OCI-M1 (cell line): ENCODE measurements around the gene CDHR3.
"Not testable (repeated sequence)": the region's sequence is repeated elsewhere in the genome, so short reads cannot be mapped to it uniquely, and the experiment has no call there.

Source experiments
- DNase-seq: peaks from one replicate; lab custom pipeline; 2025; lab: John Stamatoyannopoulos, UW

Gene CDHR3

DNA sequence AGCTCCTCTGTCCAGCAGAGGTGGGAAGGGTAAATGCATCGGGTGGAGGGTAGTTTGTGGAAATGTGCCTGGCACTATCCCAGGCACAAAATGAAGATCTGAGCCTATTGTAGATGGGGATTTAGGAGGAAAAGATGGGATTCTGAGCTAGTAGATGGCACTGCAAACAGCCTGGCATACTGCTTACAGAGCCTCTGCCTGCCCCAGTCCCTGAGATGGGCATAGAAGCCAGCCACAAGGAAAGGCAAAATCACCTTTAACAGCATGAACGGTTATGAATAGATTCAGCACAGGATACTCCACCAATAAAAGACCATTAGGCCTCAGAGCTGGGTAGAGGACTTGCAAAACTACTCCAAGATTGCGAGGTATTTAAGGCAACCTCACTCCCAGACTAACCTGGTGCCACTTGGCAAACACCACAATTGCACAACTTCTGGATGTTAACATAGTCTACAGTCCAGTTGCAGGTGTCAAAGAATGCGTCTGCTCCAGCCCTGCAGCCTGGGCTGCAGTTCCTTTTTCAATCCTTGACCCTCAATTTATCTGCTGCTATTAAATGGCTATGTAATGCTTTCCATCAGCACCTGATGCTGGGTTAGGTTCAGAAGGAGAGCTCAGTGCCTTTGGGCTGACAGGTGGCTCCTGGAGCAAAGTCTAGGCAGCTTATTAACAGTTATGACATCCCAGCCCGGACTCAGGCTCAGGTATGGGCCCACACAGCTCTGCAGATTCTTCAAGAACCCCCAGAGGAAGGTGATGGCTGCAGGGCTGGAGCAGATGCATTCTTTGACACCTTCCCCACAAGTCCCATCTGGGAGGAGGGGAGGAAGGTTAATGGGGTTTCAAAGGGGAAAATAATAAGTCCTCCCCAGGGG, 34.0 kb downstream of the CDHR3 start:
- no peak for DNase-seq

DNA sequence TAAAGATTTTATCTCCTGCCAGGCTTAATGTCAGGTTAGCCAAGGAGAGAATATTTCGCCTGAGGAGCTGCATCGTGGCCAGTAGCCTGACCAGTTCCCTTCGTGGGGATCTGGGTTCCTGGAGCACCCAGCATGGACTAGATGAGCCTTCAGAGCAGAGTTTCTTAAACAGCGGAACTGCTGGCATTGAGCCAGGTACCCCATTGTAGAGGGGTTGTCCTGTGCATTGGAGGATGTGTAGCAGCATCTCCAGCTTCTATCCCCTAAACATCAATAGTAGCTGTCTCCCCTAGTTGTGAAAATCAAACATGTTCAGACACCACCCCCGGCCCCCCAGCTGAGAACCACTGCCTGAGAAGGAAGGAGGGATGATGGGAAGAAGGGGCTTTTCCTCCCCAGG, 36.2 kb downstream of the CDHR3 start:
- DNase-seq: no peak

DNA sequence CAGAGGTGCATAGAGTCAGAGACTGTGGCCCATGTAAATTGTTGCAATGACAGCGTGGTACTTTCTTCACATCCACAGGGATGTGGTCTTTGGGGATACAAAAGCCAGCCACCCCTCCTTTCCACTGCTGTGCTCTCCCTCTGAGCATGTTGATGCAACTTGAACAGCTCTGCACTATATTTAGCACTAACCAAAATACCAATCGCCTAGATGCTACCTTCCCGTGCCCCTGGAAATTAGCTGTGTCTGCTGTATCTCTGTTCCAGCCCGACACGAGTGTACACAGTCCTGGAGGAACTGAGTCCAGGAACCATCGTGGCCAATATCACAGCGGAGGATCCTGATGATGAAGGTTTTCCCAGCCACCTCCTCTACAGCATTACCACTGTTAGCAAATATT, 38.1 kb downstream of the CDHR3 start:
- DNase-seq: no peak

DNA sequence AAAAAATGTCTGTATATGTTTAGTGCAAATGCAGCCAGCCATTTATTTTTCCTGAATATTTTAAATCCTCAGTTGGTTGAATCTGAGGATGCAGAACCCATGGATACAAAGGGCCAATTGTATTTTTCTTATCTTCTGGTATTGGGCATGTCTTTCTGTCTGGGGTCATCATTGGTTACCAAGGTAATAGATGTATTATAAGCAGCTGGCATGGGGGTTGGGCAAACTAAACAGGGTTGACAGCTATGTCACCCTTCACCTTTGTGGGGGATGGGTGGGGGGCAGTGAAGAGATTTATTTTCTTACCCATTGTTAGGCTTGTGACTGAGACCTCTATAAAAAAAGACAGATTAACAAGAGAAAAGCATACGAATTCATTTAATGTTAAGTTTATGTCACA, 38.8 kb downstream of the CDHR3 start:
- no peak for DNase-seq

DNA sequence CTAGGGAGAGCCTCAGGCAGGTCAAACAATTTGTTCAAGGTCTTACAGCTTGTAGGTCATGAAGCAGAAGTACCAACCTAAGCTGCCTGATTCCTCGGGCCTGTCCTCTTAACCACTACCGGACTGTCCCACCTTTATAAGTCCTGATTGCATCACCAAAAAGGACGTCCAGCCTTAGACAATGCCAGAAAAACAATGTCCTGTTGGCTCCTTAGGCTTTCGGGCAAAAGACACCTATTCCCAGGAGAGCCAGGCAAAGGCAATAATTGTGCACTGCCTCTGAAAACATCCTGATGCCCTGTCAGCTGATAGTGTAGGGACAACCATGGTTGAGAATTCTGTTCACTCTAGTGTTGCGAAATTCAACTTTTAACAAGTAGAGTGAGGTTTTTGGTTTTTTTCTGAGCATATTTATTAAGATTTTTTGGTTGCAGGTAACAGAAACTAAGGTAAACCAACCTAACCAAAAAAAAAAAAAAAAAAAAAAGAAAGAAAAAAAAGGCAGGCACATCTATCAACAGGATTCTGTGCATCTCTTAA, 40.5 kb downstream of the CDHR3 start:
- DNase-seq: no peak

DNA sequence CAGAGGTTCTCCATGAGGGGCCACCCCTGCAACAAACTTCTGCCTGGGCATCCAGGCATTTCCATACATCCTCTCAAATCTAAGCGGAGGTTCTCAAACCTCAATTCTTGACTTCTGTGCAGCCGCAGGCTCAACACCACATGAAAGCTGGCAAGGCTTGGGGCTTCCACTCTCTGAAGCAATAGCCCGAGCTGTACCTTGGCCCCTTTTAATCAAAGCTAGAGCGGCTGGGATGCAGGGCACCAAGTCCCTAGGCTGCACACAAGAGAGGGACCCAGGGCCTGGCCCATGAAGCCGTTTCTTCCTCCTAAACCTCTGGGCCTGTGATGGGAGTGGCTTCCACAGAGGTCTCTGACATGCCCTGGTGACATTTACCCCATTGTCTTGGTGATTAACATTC, 43.8 kb downstream of the CDHR3 start:
- no peak for DNase-seq

DNA sequence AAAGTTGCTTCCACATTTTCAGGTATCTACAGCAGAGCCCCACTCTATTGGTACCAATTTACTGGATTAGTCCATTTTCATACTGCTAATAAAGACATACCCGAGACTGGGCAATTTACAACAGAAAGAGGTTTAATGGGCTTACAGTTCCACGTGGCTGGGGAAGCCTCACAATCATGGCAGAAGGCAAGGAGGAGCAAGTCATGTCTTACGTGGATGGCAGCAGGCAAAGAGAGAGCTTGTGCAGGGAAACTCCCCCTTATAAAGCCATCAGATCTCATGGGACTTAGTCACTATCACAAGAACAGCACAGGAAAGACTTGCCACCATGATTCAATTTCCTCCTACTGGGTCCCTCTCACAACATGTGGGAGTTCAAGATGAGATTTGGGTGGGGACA, 44.7 kb downstream of the CDHR3 start:
- not testable (repeated sequence) for DNase-seq

DNA sequence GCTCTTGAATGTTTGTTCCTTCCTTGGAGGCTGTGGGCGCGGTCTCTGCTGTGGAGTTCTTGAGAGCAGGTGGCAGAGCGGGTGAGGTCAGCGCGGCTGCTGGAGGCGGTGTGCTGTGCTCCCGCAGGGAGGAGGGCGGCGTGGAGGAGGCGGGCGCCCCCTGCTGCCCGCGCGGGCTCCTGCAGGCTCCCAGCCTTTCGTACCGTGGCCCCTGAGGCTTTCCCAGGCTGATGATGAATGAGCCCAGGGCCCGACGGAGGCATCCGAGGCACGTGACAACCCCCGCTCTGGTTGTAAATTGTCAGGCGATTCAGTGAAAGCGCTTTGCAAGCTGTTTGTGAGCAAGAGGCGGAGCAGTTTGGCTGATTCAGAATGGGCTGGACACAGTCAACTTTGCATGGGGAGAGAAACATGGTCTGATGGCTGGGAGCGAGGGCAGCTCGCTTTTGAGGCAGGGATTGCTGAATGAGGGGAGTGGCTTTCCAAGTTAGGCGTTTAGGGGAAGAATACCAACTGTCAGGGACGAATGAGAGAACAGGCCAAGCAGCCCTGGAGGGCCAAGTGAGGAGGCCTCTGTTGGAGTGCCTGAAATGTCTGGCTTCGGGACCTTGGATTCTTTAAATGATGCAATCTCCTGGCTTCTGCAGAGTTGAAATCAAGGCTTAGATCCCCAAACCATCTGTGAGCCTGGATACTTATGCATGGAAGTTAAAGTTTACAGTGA, 46.6 kb downstream of the CDHR3 start:
- DNase-seq: no peak

DNA sequence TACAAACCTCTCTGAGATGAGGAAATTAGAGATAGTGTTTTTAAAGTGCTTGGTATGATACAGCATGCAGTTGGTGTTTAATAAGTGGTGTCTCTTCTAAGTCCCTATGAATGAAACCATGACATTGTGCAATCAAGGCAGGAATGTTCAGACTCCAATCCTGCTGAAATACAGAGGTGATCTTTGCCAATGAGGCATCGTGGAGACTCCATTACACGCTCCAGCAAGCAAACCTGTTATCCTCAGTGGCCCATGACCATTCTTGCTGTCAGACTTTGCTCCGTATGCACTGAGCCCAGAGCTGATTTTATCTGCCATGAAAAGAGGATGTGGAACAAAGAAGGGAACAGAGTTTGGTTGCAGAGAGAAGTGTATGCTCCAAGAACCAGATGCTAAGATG, 47.3 kb downstream of the CDHR3 start:
- DNase-seq: peak; percentile 50

DNA sequence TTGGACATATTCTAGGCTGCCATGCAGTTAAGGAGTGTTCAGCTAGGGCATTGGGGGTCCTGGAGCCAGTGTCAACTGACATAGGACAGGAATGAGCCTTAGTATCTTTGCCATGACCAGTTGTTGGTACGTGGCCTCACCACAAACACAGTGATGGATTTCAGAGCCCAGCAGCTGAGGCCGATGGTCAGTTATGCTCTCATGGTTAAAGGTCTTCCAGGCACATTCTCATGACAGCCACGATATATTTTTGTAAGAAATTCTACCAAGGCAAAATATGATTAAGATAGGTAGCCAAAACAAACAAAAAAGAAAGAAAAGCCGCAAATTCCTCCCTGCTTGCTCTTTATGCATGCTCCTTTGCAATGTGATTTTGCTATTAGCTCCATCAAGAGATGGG, 47.8 kb downstream of the CDHR3 start:
- no peak for DNase-seq

DNA sequence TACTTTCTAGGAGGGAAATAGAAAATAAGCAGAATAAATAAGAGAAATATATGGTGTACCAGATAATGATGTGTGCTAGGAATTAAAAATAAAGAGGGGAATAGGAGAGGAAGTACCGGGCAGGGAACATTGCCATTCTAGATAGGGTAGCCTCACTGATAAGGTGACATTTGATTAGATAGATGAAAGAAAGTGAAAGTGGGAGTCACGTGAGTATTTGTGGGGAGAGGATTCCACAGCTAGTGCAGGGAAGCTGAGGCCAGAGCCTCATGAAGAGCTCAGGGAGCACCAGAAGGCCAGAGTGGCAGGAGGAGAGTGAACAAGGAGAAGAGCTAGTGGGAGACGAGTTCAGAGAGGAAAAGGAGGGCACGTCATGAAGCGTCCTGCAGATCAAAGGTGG, 49.1 kb downstream of the CDHR3 start:
- DNase-seq: peak; percentile 35

DNA sequence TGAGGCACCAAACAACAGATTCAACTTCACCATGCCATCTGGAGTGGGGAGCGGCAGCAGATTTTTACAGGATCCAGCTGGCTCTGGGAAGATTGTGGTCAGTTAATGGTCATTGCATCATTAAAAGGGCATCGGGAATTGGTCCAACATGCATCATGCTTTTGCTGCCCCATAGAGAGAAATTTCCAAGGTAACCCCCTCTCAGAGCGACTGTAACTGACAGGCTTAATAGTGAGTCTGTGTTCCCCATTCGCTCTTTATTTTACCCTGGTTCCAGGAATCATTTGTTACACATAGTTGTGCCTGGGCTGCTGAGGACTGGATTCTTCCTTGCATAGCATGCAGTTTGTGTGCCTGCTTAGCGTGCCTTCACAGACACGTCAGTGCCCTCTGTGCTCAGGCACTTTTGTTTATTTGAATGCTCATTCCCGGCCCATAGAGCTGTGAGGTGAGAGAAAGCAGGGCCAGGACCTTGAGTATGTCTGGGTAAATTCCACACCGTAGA, 49.9 kb downstream of the CDHR3 start:
- no peak for DNase-seq

DNA sequence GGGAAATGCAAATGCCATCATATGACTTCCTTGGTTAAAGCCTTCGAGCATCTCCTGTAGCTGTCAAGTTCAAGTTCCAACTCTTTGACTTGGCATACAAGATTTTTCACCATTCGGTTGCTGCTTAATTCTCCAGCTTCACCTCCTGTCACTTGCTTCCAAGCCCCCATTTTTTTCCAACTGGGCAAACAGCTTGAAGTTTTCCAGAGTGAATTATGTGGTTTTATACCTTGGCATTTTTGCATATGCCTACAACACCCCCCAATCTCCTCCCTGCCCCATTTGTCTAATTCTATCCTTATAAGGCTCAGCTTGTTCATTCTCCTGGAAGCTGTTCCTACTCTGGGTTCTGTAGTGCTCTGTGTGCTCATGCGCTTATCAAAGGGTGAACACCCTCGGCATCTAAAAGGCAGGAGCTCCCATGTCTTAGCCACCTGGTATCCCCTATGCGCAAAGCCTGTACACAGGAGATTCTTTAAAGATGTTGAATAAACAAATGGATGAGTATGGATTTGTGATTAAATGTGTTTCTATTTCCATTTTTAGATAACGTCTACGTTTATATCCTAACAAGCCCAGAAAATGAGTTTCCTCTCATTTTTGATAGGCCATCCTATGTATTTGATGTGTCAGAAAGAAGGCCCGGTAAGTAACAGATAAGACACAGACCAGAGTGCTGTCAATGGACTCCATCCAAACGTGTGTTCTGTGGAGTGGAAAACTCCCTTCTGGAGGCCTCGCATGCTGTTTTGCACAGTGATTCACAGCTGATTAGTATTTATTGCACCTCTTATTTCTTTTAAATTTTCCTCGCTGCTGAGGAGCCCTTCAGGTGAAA, 52.5 kb downstream of the CDHR3 start:
- no peak for DNase-seq

DNA sequence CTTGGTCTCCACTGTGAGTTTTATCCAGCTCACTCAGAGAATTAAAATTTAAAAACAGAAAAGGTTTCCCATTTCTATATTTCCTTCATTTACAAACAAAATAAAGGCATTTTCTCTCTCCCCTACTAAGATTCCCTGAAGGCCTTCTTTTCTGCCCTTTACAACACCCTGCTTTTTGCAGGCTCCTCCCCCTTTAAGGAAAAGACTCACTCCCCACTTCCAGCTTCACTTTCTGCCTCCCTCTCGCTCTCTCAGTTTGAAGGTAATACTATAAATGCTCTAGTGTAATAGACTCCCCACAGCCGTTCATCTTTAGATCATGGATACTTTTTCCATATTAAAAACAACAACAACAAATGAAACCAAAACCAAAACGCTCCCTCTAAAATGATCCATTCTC, 53.3 kb downstream of the CDHR3 start:
- no peak for DNase-seq

DNA sequence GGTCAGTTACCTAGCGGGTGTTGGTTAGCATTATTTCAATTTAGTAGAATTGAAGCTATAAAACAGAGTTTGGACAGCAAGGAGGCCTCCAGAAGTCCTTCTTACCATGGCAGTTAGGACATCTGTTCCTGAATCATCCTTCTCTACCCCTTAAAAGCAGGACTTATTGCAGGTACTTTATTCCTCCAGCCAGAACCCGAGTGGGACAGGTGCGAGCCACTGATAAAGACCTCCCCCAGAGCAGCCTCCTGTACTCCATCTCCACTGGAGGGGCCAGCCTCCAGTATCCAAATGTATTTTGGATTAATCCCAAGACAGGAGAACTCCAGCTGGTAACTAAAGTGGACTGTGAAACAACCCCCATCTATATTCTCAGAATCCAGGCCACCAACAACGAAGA, 54.6 kb downstream of the CDHR3 start:
- no peak for DNase-seq

DNA sequence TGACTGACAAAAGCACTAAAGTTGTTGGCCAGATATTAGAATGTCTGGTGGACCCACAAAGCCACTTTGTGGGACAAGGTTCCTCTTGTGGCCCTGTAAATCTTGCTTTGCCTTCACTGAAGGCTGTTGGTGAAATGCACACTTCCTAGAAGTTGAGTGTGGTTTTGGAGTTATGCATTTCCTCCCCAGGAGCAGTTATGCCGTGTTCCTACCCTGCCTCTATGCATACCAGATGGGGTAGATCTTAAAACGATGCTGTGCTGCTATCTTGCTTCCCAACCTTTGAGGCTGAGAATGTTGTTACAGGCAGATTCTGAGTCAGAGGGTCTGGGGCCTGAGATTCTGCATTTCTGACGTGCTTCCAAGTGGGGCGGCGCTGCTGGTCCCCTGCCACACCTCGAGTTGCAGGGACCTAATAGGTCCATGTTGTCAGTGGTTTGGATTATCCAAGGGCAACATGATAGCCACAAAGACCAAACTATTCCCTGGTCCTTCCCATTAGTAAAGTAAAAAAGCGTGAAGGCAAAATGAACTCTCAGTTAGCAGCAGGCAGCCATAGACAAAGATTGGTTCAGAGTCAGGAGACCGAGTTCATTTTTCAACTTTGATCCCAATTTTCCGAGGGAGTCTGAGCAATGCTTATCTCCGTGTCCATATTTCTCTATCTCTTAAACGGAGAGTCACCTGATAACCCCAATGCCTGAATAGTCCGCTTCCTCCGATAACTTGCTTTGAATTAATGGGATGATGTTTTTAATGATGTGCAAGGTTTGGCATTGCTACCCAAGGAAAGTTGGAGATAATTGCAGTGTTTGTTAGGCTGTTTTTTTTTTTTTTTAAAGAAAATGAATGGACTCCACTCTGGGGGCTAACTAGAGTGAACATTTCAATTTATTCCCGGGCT, 55.8 kb downstream of the CDHR3 start:
- DNase-seq: no peak

DNA sequence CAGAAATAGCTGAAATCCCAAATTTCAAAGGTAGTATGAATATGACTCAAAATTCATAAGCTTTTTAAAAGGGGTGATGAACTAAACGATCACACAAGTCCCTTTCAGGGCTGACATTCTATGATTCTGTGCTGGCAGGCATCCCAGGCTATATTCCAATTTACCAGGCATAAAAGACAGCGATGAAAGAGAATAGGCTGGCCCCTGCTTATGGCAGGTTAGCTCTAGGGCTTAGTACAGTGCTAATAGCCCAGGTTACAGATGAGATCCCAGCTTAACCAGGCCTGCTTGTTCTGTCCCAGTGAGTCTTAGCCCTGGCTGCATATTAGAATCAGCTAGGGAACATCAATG, 56.4 kb downstream of the CDHR3 start:
- DNase-seq: no peak

DNA sequence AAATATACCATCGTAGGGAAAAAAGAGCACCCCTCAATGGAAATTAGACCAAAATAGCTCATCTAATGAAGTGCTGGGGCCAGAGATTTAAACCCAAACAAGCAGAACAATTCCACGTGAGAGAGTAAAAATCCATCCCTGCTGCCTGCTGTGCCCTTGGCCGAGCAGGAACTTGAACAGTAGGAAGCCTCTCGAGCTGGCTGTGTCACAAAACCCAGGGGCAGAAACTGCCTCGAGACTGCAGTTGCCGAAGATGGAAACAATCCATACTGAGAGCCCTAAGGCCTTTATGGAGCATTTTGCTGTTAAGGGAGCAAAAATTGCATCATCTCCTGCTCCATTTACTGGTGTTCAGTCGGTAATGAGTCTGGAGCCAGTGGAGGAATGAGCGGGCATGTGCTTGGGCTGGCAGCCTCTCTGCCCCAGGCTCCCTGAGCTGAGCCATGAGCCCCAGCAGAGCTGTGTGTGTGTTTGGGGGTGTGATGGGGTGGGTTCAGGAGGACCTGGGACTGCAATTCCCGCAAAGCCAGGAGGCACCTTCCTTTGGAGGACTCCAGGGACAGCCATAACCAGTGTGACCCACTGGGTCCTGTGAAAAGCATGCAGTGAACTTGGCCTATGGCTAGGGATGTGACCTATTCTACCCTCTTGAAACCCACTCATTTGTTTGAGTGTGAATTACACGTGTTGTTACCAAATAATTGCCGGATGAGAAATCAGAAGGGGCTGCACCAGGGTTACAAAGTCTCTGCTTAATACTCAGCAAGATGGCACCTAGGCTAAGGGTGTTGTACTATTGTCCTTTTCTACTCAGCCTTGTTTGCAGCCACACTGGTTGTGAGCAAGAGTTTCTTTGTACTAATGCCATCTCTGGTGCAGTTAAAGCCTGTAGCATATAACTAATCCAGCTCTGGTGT, 58.3 kb downstream of the CDHR3 start:
- DNase-seq: no peak

DNA sequence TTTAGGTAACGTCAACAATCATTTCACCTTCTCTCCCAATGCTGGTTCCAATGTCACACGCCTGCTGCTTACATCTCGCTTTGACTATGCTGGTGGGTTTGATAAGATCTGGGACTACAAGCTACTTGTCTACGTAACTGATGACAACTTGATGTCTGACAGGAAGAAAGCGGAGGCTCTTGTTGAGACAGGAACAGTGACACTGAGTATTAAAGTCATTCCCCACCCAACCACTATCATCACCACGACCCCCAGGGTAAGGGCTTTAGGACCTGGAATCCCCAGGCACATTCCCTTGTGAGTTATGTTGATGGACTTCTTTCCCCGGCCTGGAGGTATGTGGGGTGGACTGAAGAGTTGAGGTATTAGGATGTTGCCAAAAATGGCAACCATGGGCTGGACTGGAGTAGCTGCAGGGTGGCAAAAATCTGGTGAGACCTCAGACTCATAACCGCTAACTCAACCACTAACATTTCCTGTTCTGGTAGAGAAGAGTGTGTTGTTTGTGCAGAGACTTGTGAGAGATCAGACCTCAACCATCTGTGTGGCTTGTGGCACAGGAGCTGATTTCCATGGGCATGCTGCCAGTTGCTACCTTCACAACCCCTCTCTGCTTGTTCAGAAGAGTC, 59.2 kb downstream of the CDHR3 start:
- no peak for DNase-seq
